HCT116 (cell line): ENCODE data around the gene MAP1LC3B2. TPM values are rescaled to one million over a fixed set of nuclear protein-coding genes. Genes with fewer than 3 reads are reported as not detected.

Experiments
- ATAC-seq: fragments of 200-7000 bp; cut with Tn5 transposase; 2 replicates; pipeline ENCODE4 v1.9.1; 2020; ENCODE audit warnings: mild to moderate bottlenecking, moderate library complexity
- BruUV-seq: library from RNA; stranded (reverse); fragments of 400-500 nt; replicated peaks from 2 replicates; lab custom pipeline; 2021; lab: Mats Ljungman, UMichigan
- CTCF ChIA-PET: fragments of 300-600 bp; sonication (Branson Sonifier 250); formaldehyde crosslinking; loops from one replicate; lab custom pipeline; 2021; ENCODE audit warnings: antibody characterized with exemption; lab: Charles Lee
- POLR2A ChIA-PET: fragments of 300-600, 350-600 bp; sonication (Branson Sonifier 250); formaldehyde crosslinking; loops from one replicate; lab custom pipeline; 2021; ENCODE audit warnings: antibody characterized with exemption; lab: Charles Lee
- RAD21 ChIA-PET, 2 experiments: fragments of 300-600 bp; sonication (Branson Sonifier 250); formaldehyde crosslinking; loops; one replicate each; lab custom pipeline; 2023; ENCODE audit warnings: low total read pairs in 2 of 2; ENCODE audit not compliant: uncharacterized antibody in 2 of 2, unreplicated experiment in 2 of 2, low non-redundant PET in 1 of 2; lab: Charles Lee
- DNase-seq: peaks from one replicate; pipeline ENCODE4 v3.0.0-alpha.2; 2010; ENCODE audit warnings: low read depth, low spot score
- H2AFZ ChIP-seq: fragments of 200-600 bp; shearing (Covaris generic), sonication (generic); 2 replicates; pipeline ENCODE4 v1.6.1; 2017; ENCODE audit warnings: low read depth, mixed run types, mixed read lengths, antibody characterized with exemption, low read length; ENCODE audit not compliant: poor library complexity, severe bottlenecking
- H3K27ac ChIP-seq: 2 replicates; pipeline ENCODE4 v1.5.1; 2012; ENCODE audit warnings: low read depth, low read length
- H3K27me3 ChIP-seq: fragments of 200-600 bp; sonication (generic); 2 replicates; pipeline ENCODE4 v1.6.1; 2016; ENCODE audit warnings: mixed run types, low read length, mixed read lengths; ENCODE audit not compliant: insufficient read depth
- H3K36me3 ChIP-seq, 2 experiments: fragments of 200-500 bp in 1 of 2; fragments of 200-600 bp in 1 of 2; sonication (Bioruptor generic) in 1 of 2; sonication (generic) in 1 of 2; 2 replicates each; pipeline versions ENCODE4 v1.5.1 to v1.6.1; 2014 to 2016; ENCODE audit warnings: low read length in 2 of 2, inconsistent platforms in 1 of 2, mixed read lengths in 1 of 2, mixed run types in 1 of 2; ENCODE audit not compliant: insufficient read depth in 2 of 2, control insufficient read depth in 1 of 2
- H3K4me1 ChIP-seq, 2 experiments: fragments of 200-600 bp in 1 of 2; sonication (generic) in 1 of 2; 2 replicates each; pipeline versions ENCODE4 v1.5.1 to v1.6.1; 2012 to 2017; ENCODE audit warnings: low read length in 2 of 2, inconsistent platforms in 1 of 2, mild to moderate bottlenecking in 1 of 2, mixed read lengths in 1 of 2, mixed run types in 1 of 2, moderate library complexity in 1 of 2; ENCODE audit not compliant: insufficient read depth in 2 of 2, control insufficient read depth in 1 of 2
- H3K4me2 ChIP-seq: fragments of 200-600 bp; sonication (generic); 2 replicates; pipeline ENCODE4 v1.6.1; 2017; ENCODE audit warnings: mixed run types, low read length, mixed read lengths
- H3K4me3 ChIP-seq, 2 experiments: fragments of 200-600 bp in 1 of 2; sonication (generic) in 1 of 2; replicated peaks in 1 of 2; 2 replicates each; pipeline ENCODE4 v1.5.1; 2011 to 2016; ENCODE audit warnings: low read length in 2 of 2, control low read depth in 1 of 2, low read depth in 1 of 2, mild to moderate bottlenecking in 1 of 2, mixed read lengths in 1 of 2, mixed run types in 1 of 2
- H3K79me2 ChIP-seq: fragments of 200-600 bp; sonication (generic); 2 replicates; pipeline ENCODE4 v1.6.1; 2017; ENCODE audit warnings: mild to moderate bottlenecking, mixed run types, low read length, moderate library complexity, mixed read lengths; ENCODE audit not compliant: insufficient read depth
- H3K9ac ChIP-seq: fragments of 200-600 bp; sonication (generic); 2 replicates; pipeline ENCODE4 v1.6.1; 2016; ENCODE audit warnings: low read length, mixed read lengths
- H3K9me2 ChIP-seq: fragments of 200-600 bp; sonication (generic), shearing (Covaris generic); 2 replicates; pipeline ENCODE4 v1.6.1; 2017; ENCODE audit warnings: mixed run types, mild to moderate bottlenecking, moderate library complexity; ENCODE audit not compliant: insufficient read depth
- H3K9me3 ChIP-seq, 2 experiments: fragments of 200-500 bp in 1 of 2; fragments of 200-600 bp in 1 of 2; sonication (Bioruptor generic) in 1 of 2; sonication (generic) in 1 of 2; 2 replicates each; pipeline ENCODE4 v1.6.1; 2014 to 2017; ENCODE audit warnings: low read length in 2 of 2, mixed read lengths in 2 of 2, inconsistent platforms in 1 of 2, low read depth in 1 of 2, mild to moderate bottlenecking in 1 of 2, mixed run types in 1 of 2, moderate library complexity in 1 of 2; ENCODE audit not compliant: control insufficient read depth in 1 of 2, insufficient read depth in 1 of 2
- H4K20me1 ChIP-seq: fragments of 200-600 bp; sonication (generic), shearing (Covaris generic); 2 replicates; pipeline ENCODE4 v1.6.1; 2017; ENCODE audit warnings: mixed run types, mild to moderate bottlenecking, moderate library complexity; ENCODE audit not compliant: insufficient read depth
- CBX3 ChIP-seq: IDR thresholded peaks from 2 replicates; pipeline ENCODE4 v1.6.1; 2012; ENCODE audit warnings: low read depth
- CTCF ChIP-seq, 3 experiments: fragments of 200-600 bp in 1 of 3; sonication (generic) in 1 of 3; IDR thresholded peaks in 2 of 3; conservative IDR thresholded peaks in 1 of 3; 2 replicates each; pipeline ENCODE4 v1.5.1; 2012 to 2017; ENCODE audit warnings: low read depth in 2 of 3, low read length in 2 of 3, antibody characterized with exemption in 1 of 3, borderline replicate concordance in 1 of 3, control low read depth in 1 of 3, mild to moderate bottlenecking in 1 of 3, mixed read lengths in 1 of 3, mixed run types in 1 of 3, moderate library complexity in 1 of 3; ENCODE audit not compliant: insufficient read depth in 1 of 3
- ELF1 ChIP-seq: IDR thresholded peaks from 2 replicates; pipeline ENCODE4 v1.6.1; 2012; ENCODE audit warnings: low read depth, borderline replicate concordance
- EZH2 ChIP-seq: fragments of 200-600 bp; sonication (generic); IDR thresholded peaks from 2 replicates; pipeline ENCODE4 v1.6.1; 2017; ENCODE audit warnings: antibody characterized with exemption, mixed run types
- FOSL1 ChIP-seq: IDR thresholded peaks from 2 replicates; pipeline ENCODE4 v1.6.1; 2012; ENCODE audit warnings: low read depth
- MAX ChIP-seq: IDR thresholded peaks from 2 replicates; pipeline ENCODE4 v1.6.1; 2012
- POLR2AphosphoS5 ChIP-seq: IDR thresholded peaks from 2 replicates; pipeline ENCODE4 v1.6.1; 2011; ENCODE audit warnings: mild to moderate bottlenecking, low read depth, low read length, moderate library complexity
- RAD21 ChIP-seq: IDR thresholded peaks from 2 replicates; pipeline ENCODE4 v1.6.1; 2012; ENCODE audit warnings: low read depth, mild to moderate bottlenecking
- REST ChIP-seq: IDR thresholded peaks from 2 replicates; pipeline ENCODE4 v1.6.1; 2012; ENCODE audit warnings: low read depth
- SP1 ChIP-seq: IDR thresholded peaks from 2 replicates; pipeline ENCODE4 v1.6.1; 2012; ENCODE audit warnings: low read depth
- YY1 ChIP-seq: IDR thresholded peaks from 2 replicates; pipeline ENCODE4 v1.6.1; 2011; ENCODE audit warnings: low read length, low read depth, moderate library complexity, mild to moderate bottlenecking; ENCODE audit not compliant: insufficient replicate concordance; ENCODE audit errors: extremely low read depth
- intact Hi-C: fragments of 100-400 bp; cut with micrococcal nuclease; formaldehyde crosslinking; loops from 2 replicates; pipeline ENCODE4 v1.10.0; 2022
- total RNA-seq: library from RNA; stranded (reverse); gene quantifications from one replicate; pipeline ENCODE4 v1.2.1, GENCODE V29; 2021; ENCODE audit not compliant: unreplicated experiment

Gene MAP1LC3B2
- total RNA-seq, 1 experiment from 2014 or later = 4.7 TPM

GRCh38 chr12:116544656-116545055 lies 14.5 kb upstream of the MAP1LC3B2 start:
- Histone ChIP-seq H3K9ac (no peak overlapping the region), H2AFZ (no peak overlapping the region), H3K27ac (no peak overlapping the region), H3K4me3 (no peak overlapping the region), H3K36me3 (no peaks in the 10 kb centered on the region), H3K9me3 (no peaks in the 10 kb centered on the region), H3K9me2 (no peaks in the 10 kb centered on the region), H3K4me2 (no peak overlapping the region), H4K20me1 (no peaks in the 10 kb centered on the region), H3K79me2 (no peaks in the 10 kb centered on the region), H3K4me1 (peaks cover 22 to 30% of the 10 kb centered on the region in 2 experiments; a peak in 3 of 4 replicates), H3K27me3 (no peaks in the 10 kb centered on the region)
- no peak for ATAC-seq
- ChIA-PET CTCF (no interaction called here), POLR2A (no interaction called here), RAD21 (no interaction called here)
- DNase-seq = no peak
- no peak for TF ChIP-seq YY1
- TF ChIP-seq EZH2 = no peak
- TF ChIP-seq FOSL1 = no peak
- TF ChIP-seq SP1 = no peak
- TF ChIP-seq POLR2AphosphoS5 = no peak
- no peak for TF ChIP-seq RAD21
- no peak for TF ChIP-seq ELF1
- no peak for TF ChIP-seq CBX3
- TF ChIP-seq MAX = no peak
- no TSS peak for BruUV-seq
- intact Hi-C loops = no loop called here

- Histone ChIP-seq H3K27me3 (no peaks in the 10 kb centered on the region), H3K79me2 (no peaks in the 10 kb centered on the region), H3K9ac (no peak overlapping the region), H3K4me3 (no peak overlapping the region), H3K4me2 (no peak overlapping the region), H3K9me2 (no peaks in the 10 kb centered on the region), H3K4me1 (peaks cover 17 to 25% of the 10 kb centered on the region in 2 experiments; a peak in 3 of 4 replicates), H4K20me1 (no peaks in the 10 kb centered on the region), H3K36me3 (no peaks in the 10 kb centered on the region), H3K9me3 (no peaks in the 10 kb centered on the region), H2AFZ (no peak overlapping the region), H3K27ac (no peak overlapping the region)
- RAD21 ChIA-PET = no interaction called here
- intact Hi-C loops = no loop called here
- no peak for DNase-seq
- no TSS peak for BruUV-seq
- POLR2A ChIA-PET = no interaction called here
- no peak for TF ChIP-seq CTCF (IDR thresholded peaks at IDR 0.05 in 2 of 3, conservative IDR thresholded peaks at IDR 0.05 in 1 of 3; ENCODE audit: borderline replicate concordance in 1 of 3, insufficient read depth in 1 of 3, low read depth in 2 of 3, low read length in 2 of 3)
- no peak for TF ChIP-seq REST
- ATAC-seq = no peak
- CTCF ChIA-PET = no interaction called here
These were observed 14.0 kb upstream of the MAP1LC3B2 start for GRCh38 chr12:116545144-116545543.
